Panc1 (cell line): ENCODE data around the gene TEX30.

Experiments used
- CTCF ChIP-seq: fragments of 450-650 bp; IDR thresholded peaks from 2 replicates; pipeline ENCODE4 v1.5.1; 2017; ENCODE audit warnings: mild to moderate bottlenecking
- REST ChIP-seq, 2 experiments: IDR thresholded peaks; 2 replicates each; pipeline ENCODE4 v1.6.1; 2011 to 2012; ENCODE audit warnings: low read depth in 2 of 2, control low read depth in 1 of 2, low read length in 1 of 2, mild to moderate bottlenecking in 1 of 2, moderate library complexity in 1 of 2; ENCODE audit not compliant: insufficient read depth in 1 of 2

- TF ChIP-seq CTCF (no peak), REST (IDR thresholded peaks at IDR 0.05; ENCODE audit: insufficient read depth in 1 of 2, low read depth in 2 of 2, low read length in 1 of 2) (no peak)
These were observed 15.1 kb upstream of the TEX30 start for GRCh38 chr13:102788683-102789082.
